HAP-1 (cell line): Measurements from ENCODE around the gene ZNF512B.

ENCODE experiments used
- DNase-seq, 2 experiments: peaks; one replicate each; pipeline ENCODE4 v3.0.0-alpha.2; 2016 to 2020; ENCODE audit warnings: low spot score in 2 of 2
- H3K27me3 ChIP-seq: fragments of 250-450 bp; sonication (Bioruptor Pico); 2 replicates; pipeline ENCODE4 v1.5.1; 2020; ENCODE audit warnings: low read depth, mild to moderate bottlenecking, moderate library complexity
- H3K36me3 ChIP-seq: fragments of 250-450 bp; sonication (Bioruptor Pico); replicated peaks from 2 replicates; pipeline ENCODE4 v1.5.1; 2020; ENCODE audit warnings: mild to moderate bottlenecking
- H3K4me1 ChIP-seq: fragments of 250-450 bp; sonication (Bioruptor Pico); 2 replicates; pipeline ENCODE4 v1.5.1; 2020; ENCODE audit warnings: mild to moderate bottlenecking
- H3K4me3 ChIP-seq: fragments of 250-450 bp; sonication (Bioruptor Pico); 2 replicates; pipeline ENCODE4 v1.5.1; 2020; ENCODE audit warnings: mild to moderate bottlenecking, moderate library complexity
- H3K9me3 ChIP-seq: fragments of 250-450 bp; sonication (Bioruptor Pico); 2 replicates; pipeline ENCODE4 v1.5.1; 2020; ENCODE audit warnings: mild to moderate bottlenecking, moderate library complexity
- in situ Hi-C: fragments of 300-500 bp; cut with MboI; formaldehyde crosslinking; loops from 3 replicates; pipeline ENCODE4 v1.14.3; 2020; ENCODE audit warnings: low sequenced_read_pairs, inconsistent platforms, mixed read lengths

Gene ZNF512B

GRCh38 chr20:63908008-63908682 is 61.6 kb downstream of the ZNF512B start:
- Histone ChIP-seq H3K4me3 (no peak overlapping the region), H3K27me3 (no peaks in the 10 kb centered on the region), H3K4me1 (peaks cover 9% of the 10 kb centered on the region), H3K36me3 (no peaks in the 10 kb centered on the region; the same call in none of the 2 replicates), H3K9me3 (no peaks in the 10 kb centered on the region)
- in situ Hi-C loops, result no loop called here
- DNase-seq, result no peak
